ENCODE results near the gene CERCAM. TPM values are rescaled to one million over a fixed set of nuclear protein-coding genes. Genes with fewer than 3 reads are reported as not detected.

Gene CERCAM, protein sequence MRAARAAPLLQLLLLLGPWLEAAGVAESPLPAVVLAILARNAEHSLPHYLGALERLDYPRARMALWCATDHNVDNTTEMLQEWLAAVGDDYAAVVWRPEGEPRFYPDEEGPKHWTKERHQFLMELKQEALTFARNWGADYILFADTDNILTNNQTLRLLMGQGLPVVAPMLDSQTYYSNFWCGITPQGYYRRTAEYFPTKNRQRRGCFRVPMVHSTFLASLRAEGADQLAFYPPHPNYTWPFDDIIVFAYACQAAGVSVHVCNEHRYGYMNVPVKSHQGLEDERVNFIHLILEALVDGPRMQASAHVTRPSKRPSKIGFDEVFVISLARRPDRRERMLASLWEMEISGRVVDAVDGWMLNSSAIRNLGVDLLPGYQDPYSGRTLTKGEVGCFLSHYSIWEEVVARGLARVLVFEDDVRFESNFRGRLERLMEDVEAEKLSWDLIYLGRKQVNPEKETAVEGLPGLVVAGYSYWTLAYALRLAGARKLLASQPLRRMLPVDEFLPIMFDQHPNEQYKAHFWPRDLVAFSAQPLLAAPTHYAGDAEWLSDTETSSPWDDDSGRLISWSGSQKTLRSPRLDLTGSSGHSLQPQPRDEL
- total RNA-seq = 14.0 TPM
- long read RNA-seq, transcript CERCAM-201 (13 exons, 2,685 nt) = major isoform, 22 of 25 reads
- long read RNA-seq, partial matches to known transcripts = 2 of 25 reads
- long read RNA-seq, other reads (novel, unspliced or antisense) = 1 of 25 reads

DNA sequence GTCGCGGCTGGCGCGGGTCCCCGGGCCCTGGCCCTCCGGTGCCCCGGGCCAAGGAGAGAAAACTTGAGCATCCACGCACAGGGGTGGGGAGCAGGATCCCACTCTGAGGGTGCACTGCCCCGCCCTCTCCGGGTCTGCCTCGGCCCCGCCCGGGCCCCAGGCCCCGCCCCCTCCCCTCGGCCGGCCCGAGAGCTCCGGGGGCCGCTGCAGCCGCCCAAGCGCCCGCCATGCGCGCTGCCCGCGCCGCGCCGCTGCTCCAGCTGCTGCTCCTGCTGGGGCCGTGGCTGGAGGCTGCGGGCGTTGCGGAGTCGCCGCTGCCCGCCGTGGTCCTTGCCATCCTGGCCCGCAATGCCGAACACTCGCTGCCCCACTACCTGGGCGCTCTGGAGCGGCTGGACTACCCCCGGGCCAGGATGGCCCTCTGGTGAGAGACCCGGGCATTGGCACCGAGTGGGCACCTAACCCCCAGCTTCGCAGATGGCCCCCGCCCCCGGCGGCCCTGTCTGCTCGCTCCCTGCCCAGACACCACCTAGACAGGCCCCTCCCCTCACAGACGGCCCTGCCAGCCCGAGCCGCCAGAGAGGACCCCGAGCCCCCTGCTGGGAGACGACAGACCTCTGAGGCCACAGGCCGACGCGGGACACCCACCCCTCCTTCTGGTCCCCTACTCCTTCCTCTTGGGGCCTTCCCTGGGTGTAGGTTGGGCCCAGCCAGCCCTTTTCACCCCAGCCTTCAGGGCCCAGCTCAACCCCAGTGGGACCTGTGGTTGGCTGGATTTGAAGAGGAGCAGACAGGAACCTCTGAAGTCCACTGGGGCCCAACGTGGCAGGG is at the start of gene CERCAM:
Gene CERCAM (plus strand): TSS at position 207 of the 831 bp plus-strand sequence. CDS start 21 bp downstream, at position 228.
- H3K4me3 ChIP-seq = peak within 1 kb of the TSS; percentile 91
- no peaks in the 10 kb centered on the region for H3K9me3 ChIP-seq
- intact Hi-C loops (cut with DNase I) = no loop called here
- ATAC-seq = peak; percentile 84
- no peaks in the 10 kb centered on the region for H3K36me3 ChIP-seq
- TF ChIP-seq, protein P1, sequence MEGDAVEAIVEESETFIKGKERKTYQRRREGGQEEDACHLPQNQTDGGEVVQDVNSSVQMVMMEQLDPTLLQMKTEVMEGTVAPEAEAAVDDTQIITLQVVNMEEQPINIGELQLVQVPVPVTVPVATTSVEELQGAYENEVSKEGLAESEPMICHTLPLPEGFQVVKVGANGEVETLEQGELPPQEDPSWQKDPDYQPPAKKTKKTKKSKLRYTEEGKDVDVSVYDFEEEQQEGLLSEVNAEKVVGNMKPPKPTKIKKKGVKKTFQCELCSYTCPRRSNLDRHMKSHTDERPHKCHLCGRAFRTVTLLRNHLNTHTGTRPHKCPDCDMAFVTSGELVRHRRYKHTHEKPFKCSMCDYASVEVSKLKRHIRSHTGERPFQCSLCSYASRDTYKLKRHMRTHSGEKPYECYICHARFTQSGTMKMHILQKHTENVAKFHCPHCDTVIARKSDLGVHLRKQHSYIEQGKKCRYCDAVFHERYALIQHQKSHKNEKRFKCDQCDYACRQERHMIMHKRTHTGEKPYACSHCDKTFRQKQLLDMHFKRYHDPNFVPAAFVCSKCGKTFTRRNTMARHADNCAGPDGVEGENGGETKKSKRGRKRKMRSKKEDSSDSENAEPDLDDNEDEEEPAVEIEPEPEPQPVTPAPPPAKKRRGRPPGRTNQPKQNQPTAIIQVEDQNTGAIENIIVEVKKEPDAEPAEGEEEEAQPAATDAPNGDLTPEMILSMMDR (IDR thresholded peaks at IDR 0.05) = no peak
- H3K27me3 ChIP-seq = peaks cover 6% of the 10 kb centered on the region
- H3K27ac ChIP-seq = peak within 1 kb of the TSS; percentile 65
- DNase-seq = peak; percentile 73
- H3K4me1 ChIP-seq = peaks cover 18% of the 10 kb centered on the region

DNA sequence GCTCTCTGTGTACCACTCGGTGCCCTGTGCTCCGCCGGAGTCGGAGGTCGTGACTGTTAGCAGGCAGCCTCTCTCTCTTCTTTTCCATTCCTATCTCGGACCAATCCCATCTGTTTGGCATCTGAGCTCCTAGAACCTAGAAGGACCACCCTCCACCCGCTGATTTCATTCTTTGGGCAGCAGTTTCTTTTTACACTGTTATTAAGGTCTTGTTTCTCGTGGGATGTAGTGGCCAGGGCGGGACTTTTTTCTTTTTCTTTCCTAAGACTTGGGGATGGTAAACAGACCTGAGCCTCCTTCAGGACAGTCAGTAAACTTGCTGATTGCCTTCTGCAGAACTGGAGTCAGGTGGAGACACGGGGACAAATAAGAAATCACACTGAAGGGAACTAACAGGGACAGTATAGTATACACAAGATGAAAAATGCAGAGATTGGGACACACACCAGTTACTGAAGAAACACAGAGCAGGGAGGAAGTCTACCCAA is 49.0 kb upstream of the CERCAM start:
- no peak for ATAC-seq

DNA sequence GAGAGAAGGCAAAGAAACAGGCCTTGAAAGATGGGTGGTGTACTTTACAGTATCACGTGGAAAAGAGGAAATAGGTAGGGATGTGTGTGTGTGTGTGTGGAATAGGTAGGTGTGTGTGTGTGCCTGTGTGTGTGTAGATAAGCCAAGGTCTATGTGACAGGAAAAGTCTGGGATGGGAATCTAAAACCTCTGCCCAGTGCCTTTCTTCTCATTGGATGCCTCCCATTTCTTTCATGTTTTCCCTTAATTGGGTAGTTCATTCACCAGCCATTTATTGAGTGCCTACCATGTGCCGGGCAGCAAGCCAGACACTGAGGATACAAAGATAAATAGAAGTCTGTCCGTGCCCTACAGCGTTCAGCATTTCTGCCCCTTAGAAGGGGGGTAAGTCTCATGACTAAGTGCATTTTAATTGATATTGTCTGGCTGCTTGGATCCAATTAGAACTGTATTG is 48.4 kb upstream of the CERCAM start:
- peak overlapping the region; percentile 88 for H3K27ac ChIP-seq
- ATAC-seq = no peak
- intact Hi-C loops (cut with DNase I) = no loop called here

More for the DNA sequence above, 49.0 kb upstream of the CERCAM start:
- Histone ChIP-seq H3K9me3 (no peaks in the 10 kb centered on the region), H3K36me3 (peaks cover 15% of the 10 kb centered on the region), H3K27me3 (no peaks in the 10 kb centered on the region), H3K4me1 (peaks cover 18% of the 10 kb centered on the region), H3K4me3 (peak overlapping the region; percentile 92), H3K27ac (peak overlapping the region; percentile 88)
- TF ChIP-seq, protein P1 (IDR thresholded peaks at IDR 0.05) = no peak
- intact Hi-C loops (cut with DNase I) = no loop called here
- no peak for DNase-seq

DNA sequence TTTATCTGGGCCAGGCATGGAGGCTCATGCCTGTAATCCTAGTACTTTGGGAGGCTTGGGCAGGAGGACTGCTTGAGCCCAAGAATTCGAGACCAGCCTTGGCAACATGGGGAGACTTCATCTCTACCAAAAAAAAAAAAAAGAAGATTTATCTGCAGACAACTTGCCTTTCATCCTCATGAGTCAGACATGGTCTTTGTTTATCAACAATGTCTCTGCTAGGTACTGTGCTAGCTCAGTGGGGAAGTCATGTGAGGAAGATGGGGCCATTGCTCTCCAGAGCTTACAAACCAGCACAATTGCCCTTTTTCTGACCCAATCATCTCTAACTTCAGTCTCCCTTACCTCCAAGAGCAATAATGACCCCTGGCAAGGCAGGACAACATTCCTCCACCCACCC is 47.9 kb upstream of the CERCAM start:
- intact Hi-C loops (cut with DNase I) = no loop called here
- Histone ChIP-seq H3K27ac (no peak overlapping the region), H3K9me3 (no peaks in the 10 kb centered on the region)

More for the DNA sequence above, 48.4 kb upstream of the CERCAM start:
- no peaks in the 10 kb centered on the region for H3K27me3 ChIP-seq
- H3K4me1 ChIP-seq = peaks cover 18% of the 10 kb centered on the region
- DNase-seq = no peak
- peaks cover 15% of the 10 kb centered on the region for H3K36me3 ChIP-seq
- H3K4me3 ChIP-seq = peak overlapping the region; percentile 92
- H3K9me3 ChIP-seq = no peaks in the 10 kb centered on the region
- TF ChIP-seq, protein P1 (IDR thresholded peaks at IDR 0.05) = no peak

More for the DNA sequence above, 47.9 kb upstream of the CERCAM start:
- Histone ChIP-seq H3K4me3 (no peak overlapping the region), H3K36me3 (peaks cover 16% of the 10 kb centered on the region), H3K27me3 (no peaks in the 10 kb centered on the region), H3K4me1 (peaks cover 18% of the 10 kb centered on the region)
- no peak for ATAC-seq
- DNase-seq = no peak
- TF ChIP-seq, protein P1 (IDR thresholded peaks at IDR 0.05) = no peak

Data from upper lobe of right lung (tissue), 1 donor.